WTC11 (cell line): Measurements from ENCODE around the gene GNPTG. TPM values are rescaled to one million over a fixed set of nuclear protein-coding genes. Genes with fewer than 3 reads are reported as not detected.

Source experiments
- ATAC-seq: fragments of 200-7000 bp; cut with Tn5 transposase; 2 replicates; pipeline ENCODE4 v1.10.0; 2021; ENCODE audit warnings: mild to moderate bottlenecking, moderate library complexity
- CTCF ChIA-PET: fragments of 300-600 bp; sonication (Branson Sonifier 250); formaldehyde crosslinking; loops from one replicate; lab custom pipeline; 2021; ENCODE audit warnings: antibody characterized with exemption; lab: Charles Lee
- POLR2A ChIA-PET: fragments of 350-600 bp; sonication (Branson Sonifier 250); formaldehyde crosslinking; loops from one replicate; lab custom pipeline; 2021; ENCODE audit warnings: antibody characterized with exemption; lab: Charles Lee
- DNase-seq: peaks from one replicate; pipeline ENCODE4 v3.0.0; 2021; ENCODE audit warnings: low spot score
- H3K27ac Mint-ChIP-seq: 2 replicates; pipeline ENCODE4 v1.8.0; 2021; ENCODE audit warnings: mixed read lengths
- H3K27me3 Mint-ChIP-seq: 2 replicates; pipeline ENCODE4 v1.8.0; 2021; ENCODE audit warnings: low read depth, mild to moderate bottlenecking, moderate library complexity, mixed read lengths
- H3K36me3 Mint-ChIP-seq: 2 replicates; pipeline ENCODE4 v1.8.0; 2021; ENCODE audit warnings: mixed read lengths
- H3K4me1 Mint-ChIP-seq: 2 replicates; pipeline ENCODE4 v1.8.0; 2022; ENCODE audit warnings: mixed read lengths
- H3K4me3 Mint-ChIP-seq: 2 replicates; pipeline ENCODE4 v1.8.0; 2021; ENCODE audit warnings: mild to moderate bottlenecking, moderate library complexity, mixed read lengths
- H3K9me3 Mint-ChIP-seq: 2 replicates; pipeline ENCODE4 v1.8.0; 2021; ENCODE audit warnings: mixed read lengths
- ELF4 ChIP-seq: sonication (generic); formaldehyde crosslinking; IDR thresholded peaks from 2 replicates; pipeline ENCODE4 v1.8.1; 2022; ENCODE audit warnings: low read depth, mild to moderate bottlenecking, moderate library complexity, missing genetic modification reagents
- EMX1 ChIP-seq: fragments of 250-450 bp; sonication (Bioruptor Pico); IDR thresholded peaks from 2 replicates; pipeline ENCODE4 v1.8.0; 2021; ENCODE audit warnings: mild to moderate bottlenecking
- FOXJ3 ChIP-seq: sonication (generic); formaldehyde crosslinking; IDR thresholded peaks from 2 replicates; pipeline ENCODE4 v1.9.0; 2021; ENCODE audit warnings: missing genetic modification reagents, mild to moderate bottlenecking, borderline replicate concordance
- GRHL2 ChIP-seq: fragments of 250-450 bp; sonication (Bioruptor Pico); IDR thresholded peaks from 2 replicates; pipeline ENCODE4 v1.8.0; 2022; ENCODE audit warnings: mild to moderate bottlenecking, moderate library complexity; ENCODE audit not compliant: insufficient replicate concordance, severe bottlenecking
- IRF2 ChIP-seq: sonication (generic); formaldehyde crosslinking; IDR thresholded peaks from 2 replicates; pipeline ENCODE4 v1.8.0; 2022; ENCODE audit warnings: low read depth, missing genetic modification reagents, borderline replicate concordance
- KAT7 ChIP-seq: sonication (generic); formaldehyde crosslinking; IDR thresholded peaks from 2 replicates; pipeline ENCODE4 v1.8.1; 2023; ENCODE audit warnings: missing genetic modification reagents, mild to moderate bottlenecking, borderline replicate concordance
- MXD4 ChIP-seq: fragments of 250-450 bp; sonication (Bioruptor Pico); IDR thresholded peaks from 2 replicates; pipeline ENCODE4 v1.8.0; 2021; ENCODE audit warnings: mild to moderate bottlenecking, moderate library complexity, borderline replicate concordance
- NFATC4 ChIP-seq: fragments of 250-450 bp; sonication (Bioruptor Pico); IDR thresholded peaks from 2 replicates; pipeline ENCODE4 v1.9.0; 2021; ENCODE audit warnings: mild to moderate bottlenecking
- RELA ChIP-seq: sonication (generic); formaldehyde crosslinking; IDR thresholded peaks from 2 replicates; pipeline ENCODE4 v1.8.1; 2022; ENCODE audit warnings: missing genetic modification reagents, mild to moderate bottlenecking, borderline replicate concordance
- RORB ChIP-seq: fragments of 250-450 bp; sonication (Bioruptor Pico); IDR thresholded peaks from 2 replicates; pipeline ENCODE4 v1.9.0; 2021; ENCODE audit warnings: mild to moderate bottlenecking
- SOX15 ChIP-seq: fragments of 250-450 bp; sonication (Bioruptor Pico); IDR thresholded peaks from 2 replicates; pipeline ENCODE4 v1.9.0; 2021; ENCODE audit warnings: mild to moderate bottlenecking
- TEAD1 ChIP-seq: sonication (generic); formaldehyde crosslinking; IDR thresholded peaks from 2 replicates; pipeline ENCODE4 v1.8.0; 2022; ENCODE audit warnings: mild to moderate bottlenecking, missing genetic modification reagents
- ZNF219 ChIP-seq: sonication (generic); formaldehyde crosslinking; IDR thresholded peaks from 2 replicates; pipeline ENCODE4 v1.8.0; 2023; ENCODE audit warnings: missing genetic modification reagents, mild to moderate bottlenecking, borderline replicate concordance
- total RNA-seq: library from RNA; stranded (reverse); gene quantifications from 3 replicates; pipeline ENCODE4 v1.2.3, GENCODE V29; 2021
- TF ChIP-seq, protein P1 (sequence below): sonication (generic); formaldehyde crosslinking; IDR thresholded peaks from 2 replicates; pipeline ENCODE4 v1.8.0; 2022; ENCODE audit warnings: mild to moderate bottlenecking, missing genetic modification reagents
- TF ChIP-seq, protein P2 (sequence below): sonication (generic); formaldehyde crosslinking; conservative IDR thresholded peaks from 2 replicates; pipeline ENCODE4 v1.8.1; 2022; ENCODE audit warnings: mild to moderate bottlenecking, missing genetic modification reagents
- TF ChIP-seq, protein P3 (sequence below): sonication (generic); formaldehyde crosslinking; IDR thresholded peaks from 2 replicates; pipeline ENCODE4 v1.8.1; 2023; ENCODE audit warnings: mild to moderate bottlenecking, moderate library complexity, missing genetic modification reagents
- TF ChIP-seq, protein P4 (sequence below): sonication (generic); formaldehyde crosslinking; IDR thresholded peaks from 2 replicates; pipeline ENCODE4 v1.8.0; 2022; ENCODE audit warnings: missing genetic modification reagents
- TF ChIP-seq, protein P5 (sequence below): fragments of 250-450 bp; sonication (Bioruptor Pico); conservative IDR thresholded peaks from 2 replicates; pipeline ENCODE4 v1.9.0; 2021; ENCODE audit warnings: mild to moderate bottlenecking

GNPTG gene
- total RNA-seq, 1 experiment from 2014 or later: 35.9 TPM

DNA sequence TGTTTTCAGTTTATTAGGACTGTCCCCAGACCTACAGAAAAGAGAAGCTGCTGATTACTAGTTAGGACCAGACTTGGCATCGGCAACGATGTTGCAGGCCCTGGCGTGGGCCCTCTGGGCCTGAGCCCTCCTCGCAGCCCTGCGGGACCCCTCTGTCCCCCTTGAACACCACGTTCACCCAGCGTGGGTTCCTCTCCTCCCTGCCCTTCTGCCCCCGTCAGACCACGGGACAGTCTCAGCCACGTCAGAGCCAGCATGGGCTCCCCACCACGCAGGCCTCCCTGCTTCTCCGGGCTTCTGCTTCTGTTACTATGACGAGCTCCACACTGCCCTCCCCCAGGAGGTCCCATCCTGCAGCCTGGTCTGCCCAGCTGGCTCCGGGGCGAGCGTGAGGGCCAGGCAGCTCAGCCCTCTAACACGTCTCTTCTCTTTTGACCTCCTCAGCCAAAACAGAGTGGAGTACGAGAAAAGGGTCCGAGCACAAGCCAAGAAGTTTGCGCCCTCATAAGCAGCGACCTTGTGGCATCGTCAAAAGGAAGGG is 27.4 kb upstream of the GNPTG start:
- peaks cover 5% of the 10 kb centered on the region; the same call in 1 of the 2 replicates for H3K4me1 Mint-ChIP-seq
- ChIA-PET POLR2A (no interaction called here), CTCF (interaction anchor here (0.7 to 3.3 kb wide), 3 partner anchors 15 to 35 kb away, joined by 3 to 15 read pairs (median 5); partner anchors contain the start of gene UBE2I)
- ATAC-seq (no peak; the same call in 1 of the 2 replicates), DNase-seq (no peak)
- H3K4me3 Mint-ChIP-seq: no peak overlapping the region
- TF ChIP-seq KAT7 (CRISPR knock-in tag) (no peak), RELA (CRISPR knock-in tag) (no peak), RORB (CRISPR knock-in tag) (no peak)
- TF ChIP-seq, protein P1, sequence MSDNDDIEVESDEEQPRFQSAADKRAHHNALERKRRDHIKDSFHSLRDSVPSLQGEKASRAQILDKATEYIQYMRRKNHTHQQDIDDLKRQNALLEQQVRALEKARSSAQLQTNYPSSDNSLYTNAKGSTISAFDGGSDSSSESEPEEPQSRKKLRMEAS: no peak
- TF ChIP-seq, protein P2, sequence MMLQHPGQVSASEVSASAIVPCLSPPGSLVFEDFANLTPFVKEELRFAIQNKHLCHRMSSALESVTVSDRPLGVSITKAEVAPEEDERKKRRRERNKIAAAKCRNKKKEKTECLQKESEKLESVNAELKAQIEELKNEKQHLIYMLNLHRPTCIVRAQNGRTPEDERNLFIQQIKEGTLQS (CRISPR knock-in tag): no peak
- TF ChIP-seq, protein P3, sequence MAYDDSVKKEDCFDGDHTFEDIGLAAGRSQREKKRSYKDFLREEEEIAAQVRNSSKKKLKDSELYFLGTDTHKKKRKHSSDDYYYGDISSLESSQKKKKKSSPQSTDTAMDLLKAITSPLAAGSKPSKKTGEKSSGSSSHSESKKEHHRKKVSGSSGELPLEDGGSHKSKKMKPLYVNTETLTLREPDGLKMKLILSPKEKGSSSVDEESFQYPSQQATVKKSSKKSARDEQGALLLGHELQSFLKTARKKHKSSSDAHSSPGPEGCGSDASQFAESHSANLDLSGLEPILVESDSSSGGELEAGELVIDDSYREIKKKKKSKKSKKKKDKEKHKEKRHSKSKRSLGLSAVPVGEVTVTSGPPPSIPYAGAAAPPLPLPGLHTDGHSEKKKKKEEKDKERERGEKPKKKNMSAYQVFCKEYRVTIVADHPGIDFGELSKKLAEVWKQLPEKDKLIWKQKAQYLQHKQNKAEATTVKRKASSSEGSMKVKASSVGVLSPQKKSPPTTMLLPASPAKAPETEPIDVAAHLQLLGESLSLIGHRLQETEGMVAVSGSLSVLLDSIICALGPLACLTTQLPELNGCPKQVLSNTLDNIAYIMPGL (CRISPR knock-in tag): no peak
- H3K27me3 Mint-ChIP-seq: no peaks in the 10 kb centered on the region
- no peaks in the 10 kb centered on the region for H3K9me3 Mint-ChIP-seq
- H3K27ac Mint-ChIP-seq: no peak overlapping the region; the same call in none of the 2 replicates
- peaks cover 28% of the 10 kb centered on the region for H3K36me3 Mint-ChIP-seq

DNA sequence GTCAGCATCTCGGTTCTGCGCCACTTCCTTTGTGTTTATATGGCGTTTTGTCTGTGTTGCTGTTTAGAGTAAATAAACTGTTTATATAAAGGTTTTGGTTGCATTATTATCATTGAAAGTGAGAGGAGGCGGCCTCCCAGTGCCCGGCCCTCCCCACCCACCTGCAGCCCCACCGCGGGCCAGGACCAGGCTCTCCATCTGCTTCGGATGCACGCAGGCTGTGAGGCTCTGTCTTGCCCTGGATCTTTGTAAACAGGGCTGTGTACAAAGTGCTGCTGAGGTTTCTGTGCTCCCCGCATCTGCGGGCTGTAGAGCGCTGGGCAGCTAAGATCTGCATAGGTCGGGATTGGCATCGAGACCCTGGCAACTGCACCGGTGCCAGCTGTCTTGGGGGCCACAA is 26.5 kb upstream of the GNPTG start:
- H3K9me3 Mint-ChIP-seq: no peaks in the 10 kb centered on the region
- H3K36me3 Mint-ChIP-seq: peaks cover 20% of the 10 kb centered on the region
- H3K4me1 Mint-ChIP-seq: peaks cover 5% of the 10 kb centered on the region; the same call in 1 of the 2 replicates
- ATAC-seq: no peak
- no peak overlapping the region for H3K4me3 Mint-ChIP-seq
- H3K27ac Mint-ChIP-seq: no peak overlapping the region
- H3K27me3 Mint-ChIP-seq: no peaks in the 10 kb centered on the region
- TF ChIP-seq TEAD1 (CRISPR knock-in tag): no peak
- no peak for TF ChIP-seq ZNF219 (CRISPR knock-in tag)
- TF ChIP-seq SOX15 (CRISPR knock-in tag): no peak
- no peak for TF ChIP-seq KAT7 (CRISPR knock-in tag)
- TF ChIP-seq MXD4 (CRISPR knock-in tag): no peak
- TF ChIP-seq, protein P4, sequence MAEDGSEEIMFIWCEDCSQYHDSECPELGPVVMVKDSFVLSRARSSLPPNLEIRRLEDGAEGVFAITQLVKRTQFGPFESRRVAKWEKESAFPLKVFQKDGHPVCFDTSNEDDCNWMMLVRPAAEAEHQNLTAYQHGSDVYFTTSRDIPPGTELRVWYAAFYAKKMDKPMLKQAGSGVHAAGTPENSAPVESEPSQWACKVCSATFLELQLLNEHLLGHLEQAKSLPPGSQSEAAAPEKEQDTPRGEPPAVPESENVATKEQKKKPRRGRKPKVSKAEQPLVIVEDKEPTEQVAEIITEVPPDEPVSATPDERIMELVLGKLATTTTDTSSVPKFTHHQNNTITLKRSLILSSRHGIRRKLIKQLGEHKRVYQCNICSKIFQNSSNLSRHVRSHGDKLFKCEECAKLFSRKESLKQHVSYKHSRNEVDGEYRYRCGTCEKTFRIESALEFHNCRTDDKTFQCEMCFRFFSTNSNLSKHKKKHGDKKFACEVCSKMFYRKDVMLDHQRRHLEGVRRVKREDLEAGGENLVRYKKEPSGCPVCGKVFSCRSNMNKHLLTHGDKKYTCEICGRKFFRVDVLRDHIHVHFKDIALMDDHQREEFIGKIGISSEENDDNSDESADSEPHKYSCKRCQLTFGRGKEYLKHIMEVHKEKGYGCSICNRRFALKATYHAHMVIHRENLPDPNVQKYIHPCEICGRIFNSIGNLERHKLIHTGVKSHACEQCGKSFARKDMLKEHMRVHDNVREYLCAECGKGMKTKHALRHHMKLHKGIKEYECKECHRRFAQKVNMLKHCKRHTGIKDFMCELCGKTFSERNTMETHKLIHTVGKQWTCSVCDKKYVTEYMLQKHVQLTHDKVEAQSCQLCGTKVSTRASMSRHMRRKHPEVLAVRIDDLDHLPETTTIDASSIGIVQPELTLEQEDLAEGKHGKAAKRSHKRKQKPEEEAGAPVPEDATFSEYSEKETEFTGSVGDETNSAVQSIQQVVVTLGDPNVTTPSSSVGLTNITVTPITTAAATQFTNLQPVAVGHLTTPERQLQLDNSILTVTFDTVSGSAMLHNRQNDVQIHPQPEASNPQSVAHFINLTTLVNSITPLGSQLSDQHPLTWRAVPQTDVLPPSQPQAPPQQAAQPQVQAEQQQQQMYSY (CRISPR knock-in tag): no peak
- no peak for TF ChIP-seq FOXJ3 (CRISPR knock-in tag)
- DNase-seq: no peak
- ChIA-PET POLR2A (no interaction called here), CTCF (interaction anchor here (1.3 to 3.3 kb wide), 4 partner anchors 9 to 36 kb away, joined by 3 to 15 read pairs (median 4); no protein-coding TSS in a partner anchor)

DNA sequence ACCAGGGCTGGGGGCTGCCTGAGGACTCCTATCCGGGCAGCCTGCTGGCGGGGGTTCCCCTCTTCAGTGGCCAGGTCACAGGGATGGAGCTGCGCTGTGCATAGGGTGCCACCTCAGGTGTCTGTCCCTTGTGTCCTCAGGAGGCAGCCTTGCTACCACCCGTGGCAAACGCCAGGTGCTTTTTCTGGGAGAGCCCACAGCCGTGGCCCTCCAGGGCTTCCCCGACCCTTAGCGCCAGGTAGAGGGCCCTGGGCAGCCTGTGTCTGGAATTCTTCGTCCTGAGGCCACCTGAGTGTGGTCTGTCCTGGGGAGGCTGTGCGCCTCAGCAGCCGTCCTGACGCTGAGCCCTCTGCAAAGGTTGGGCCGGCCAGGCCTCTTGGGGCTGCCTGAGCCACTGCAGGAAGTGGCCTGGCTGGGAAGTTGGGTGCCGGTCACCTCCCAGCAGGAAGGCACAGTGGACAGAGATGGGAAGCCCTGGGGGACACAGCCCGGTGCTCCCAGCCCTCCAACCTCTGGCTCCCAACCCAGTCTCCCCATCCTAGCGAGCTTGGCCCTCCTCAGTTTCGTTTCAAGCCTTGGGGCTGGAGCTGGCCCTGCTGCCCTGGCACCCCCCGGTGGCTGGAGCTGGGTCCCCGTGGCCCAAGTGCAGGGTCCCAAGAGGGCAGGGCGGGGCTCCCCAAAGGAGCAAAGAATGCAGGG is 25.9 kb upstream of the GNPTG start:
- no peaks in the 10 kb centered on the region for H3K9me3 Mint-ChIP-seq
- DNase-seq (no peak), ATAC-seq (peak; percentile 13)
- H3K4me1 Mint-ChIP-seq: peaks cover 5% of the 10 kb centered on the region; the same call in 1 of the 2 replicates
- ChIA-PET POLR2A (interaction anchor here (0.5 to 1.9 kb wide), 2 partner anchors 17 to 74 kb away, joined by 3 to 5 read pairs; partner anchors contain the start of gene UBE2I), CTCF (interaction anchor here (0.8 to 3.3 kb wide), 8 partner anchors 9 to 118 kb away, joined by 3 to 15 read pairs (median 4); no protein-coding TSS in a partner anchor)
- no peaks in the 10 kb centered on the region for H3K27me3 Mint-ChIP-seq
- H3K27ac Mint-ChIP-seq: no peak overlapping the region
- peaks cover 17% of the 10 kb centered on the region for H3K36me3 Mint-ChIP-seq
- no peak overlapping the region for H3K4me3 Mint-ChIP-seq
- TF ChIP-seq EMX1 (CRISPR knock-in tag): peak; percentile 69
- no peak for TF ChIP-seq ELF4 (CRISPR knock-in tag)
- no peak for TF ChIP-seq NFATC4 (CRISPR knock-in tag)
- no peak for TF ChIP-seq IRF2 (CRISPR knock-in tag)
- TF ChIP-seq, protein P5, sequence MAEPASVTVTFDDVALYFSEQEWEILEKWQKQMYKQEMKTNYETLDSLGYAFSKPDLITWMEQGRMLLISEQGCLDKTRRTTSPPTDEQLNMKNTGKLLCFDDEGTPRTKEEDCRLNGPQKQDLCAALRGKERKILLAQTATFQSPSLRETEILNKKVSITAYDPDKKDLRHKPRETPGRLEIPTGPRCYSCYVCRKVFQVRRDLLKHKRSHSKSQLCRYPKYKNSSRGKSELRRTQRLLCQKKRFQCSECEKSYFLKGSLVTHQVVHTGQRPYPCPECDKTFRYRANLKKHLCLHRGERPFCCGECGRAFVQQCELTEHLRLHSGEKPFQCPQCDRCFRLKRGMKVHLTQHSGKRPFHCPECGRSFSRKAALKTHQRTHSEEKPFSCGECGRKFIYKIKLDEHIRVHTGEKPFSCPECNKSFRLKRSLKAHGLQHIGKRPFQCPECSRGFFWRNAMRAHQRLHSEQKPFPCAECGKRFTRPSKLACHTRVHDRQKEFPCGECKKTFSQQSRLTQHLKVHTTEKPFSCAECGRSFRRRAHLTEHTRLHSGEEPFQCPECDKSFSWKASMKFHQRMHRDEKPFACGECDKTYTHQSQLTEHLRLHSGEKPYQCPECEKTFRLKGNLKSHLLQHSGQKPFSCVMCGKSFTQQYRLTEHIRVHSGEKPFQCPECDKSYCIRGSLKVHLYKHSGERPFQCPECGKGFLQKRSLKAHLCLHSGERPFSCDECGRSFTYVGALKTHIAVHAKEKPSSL (CRISPR knock-in tag): no peak
- no peak for TF ChIP-seq MXD4 (CRISPR knock-in tag)
- no peak for TF ChIP-seq GRHL2 (CRISPR knock-in tag)
- TF ChIP-seq, protein P3 (CRISPR knock-in tag): no peak
